ENCODE results near the gene LMX1B.
"Not testable (repeated sequence)": the region's sequence is repeated elsewhere in the genome, so short reads cannot be mapped to it uniquely, and the experiment has no call there.

Gene LMX1B

GRCh38 chr9:126656214-126656613 lies 42.5 kb downstream of the LMX1B start:
- not testable (repeated sequence) for H2BK15ac ChIP-seq (replicated peaks; ENCODE audit: low read depth); H3K4me1 ChIP-seq (ENCODE audit: control insufficient read depth, low read depth, low read length); DNase-seq; H2BK120ac ChIP-seq (ENCODE audit: low read depth, low read length); H3K56ac ChIP-seq (ENCODE audit: low read length); H4K8ac ChIP-seq (ENCODE audit: low read depth, low read length); H2BK5ac ChIP-seq (ENCODE audit: low read length); H3K27me3 ChIP-seq (ENCODE audit: insufficient read depth, low read length, poor library complexity); H3K36me3 ChIP-seq (ENCODE audit: control insufficient read depth, insufficient read depth, low read length); H3K18ac ChIP-seq (ENCODE audit: low read length); H3K4me3 ChIP-seq (ENCODE audit: low read length); H3K27ac ChIP-seq (ENCODE audit: low read depth, low read length); H3K4ac ChIP-seq (ENCODE audit: low read depth, low read length); H3K79me1 ChIP-seq (ENCODE audit: low read length); H4K5ac ChIP-seq (ENCODE audit: low read length); H3K79me2 ChIP-seq (ENCODE audit: control insufficient read depth, insufficient read depth, low read length); H3K4me2 ChIP-seq (ENCODE audit: low read length); H3K9ac ChIP-seq (ENCODE audit: low read length); H3K23ac ChIP-seq (ENCODE audit: low read length); H2AK5ac ChIP-seq (ENCODE audit: low read length)
- no CpG with 5 or more reads among the region's 4 CpGs for WGBS (ENCODE audit: extremely low coverage, insufficient coverage, low lambda C conversion rate)

- no peak overlapping the region for H2BK5ac ChIP-seq (ENCODE audit: low read length)
- H3K79me1 ChIP-seq (ENCODE audit: low read length) = no peaks in the 10 kb centered on the region
- no peak overlapping the region for H2BK15ac ChIP-seq (replicated peaks; ENCODE audit: low read depth)
- H2AK5ac ChIP-seq (ENCODE audit: low read length) = no peak overlapping the region
- no peaks in the 10 kb centered on the region for H3K27me3 ChIP-seq (ENCODE audit: insufficient read depth, low read length, poor library complexity)
- H3K23ac ChIP-seq (ENCODE audit: low read length) = no peak overlapping the region
- no peak overlapping the region for H3K4me2 ChIP-seq (ENCODE audit: low read length)
- no peak overlapping the region for H4K8ac ChIP-seq (ENCODE audit: low read depth, low read length)
- no peak for DNase-seq
- H4K5ac ChIP-seq (ENCODE audit: low read length) = no peak overlapping the region
- H3K79me2 ChIP-seq (ENCODE audit: control insufficient read depth, insufficient read depth, low read length) = no peaks in the 10 kb centered on the region
- no peak overlapping the region for H3K9ac ChIP-seq (ENCODE audit: low read length)
- no peak overlapping the region for H3K56ac ChIP-seq (ENCODE audit: low read length)
- no peak overlapping the region for H3K18ac ChIP-seq (ENCODE audit: low read length)
- no peaks in the 10 kb centered on the region for H3K4me1 ChIP-seq (ENCODE audit: control insufficient read depth, low read depth, low read length)
- H3K4ac ChIP-seq (ENCODE audit: low read depth, low read length) = no peak overlapping the region
- no peak overlapping the region for H2BK120ac ChIP-seq (ENCODE audit: low read depth, low read length)
- WGBS (ENCODE audit: extremely low coverage, insufficient coverage, low lambda C conversion rate) = no CpG with 5 or more reads among the region's 13 CpGs
- H3K27ac ChIP-seq (ENCODE audit: low read depth, low read length) = no peak overlapping the region
- H3K36me3 ChIP-seq (ENCODE audit: control insufficient read depth, insufficient read depth, low read length) = no peaks in the 10 kb centered on the region
- H3K4me3 ChIP-seq (ENCODE audit: low read length) = no peak overlapping the region
Observed at GRCh38 chr9:126658201-126658825, 44.6 kb downstream of the LMX1B start.

GRCh38 chr9:126658956-126659555 lies 45.3 kb downstream of the LMX1B start:
- no peak overlapping the region for H3K4me2 ChIP-seq (ENCODE audit: low read length)
- no peak for DNase-seq

GRCh38 chr9:126661122-126661520 lies 47.4 kb downstream of the LMX1B start:
- no peak overlapping the region for H4K8ac ChIP-seq (ENCODE audit: low read depth, low read length)
- H3K4me3 ChIP-seq (ENCODE audit: low read length) = no peak overlapping the region
- H3K18ac ChIP-seq (ENCODE audit: low read length) = no peak overlapping the region
- no peak overlapping the region for H3K27ac ChIP-seq (ENCODE audit: low read depth, low read length)
- H2AK5ac ChIP-seq (ENCODE audit: low read length) = no peak overlapping the region
- H2BK120ac ChIP-seq (ENCODE audit: low read depth, low read length) = no peak overlapping the region
- H3K4ac ChIP-seq (ENCODE audit: low read depth, low read length) = no peak overlapping the region
- peaks cover 3% of the 10 kb centered on the region for H3K4me1 ChIP-seq (ENCODE audit: control insufficient read depth, low read depth, low read length)
- no peak overlapping the region for H2BK15ac ChIP-seq (replicated peaks; ENCODE audit: low read depth)
- H3K36me3 ChIP-seq (ENCODE audit: control insufficient read depth, insufficient read depth, low read length) = no peaks in the 10 kb centered on the region
- peaks cover 6% of the 10 kb centered on the region for H3K27me3 ChIP-seq (ENCODE audit: insufficient read depth, low read length, poor library complexity)
- H3K23ac ChIP-seq (ENCODE audit: low read length) = no peak overlapping the region
- no peak overlapping the region for H3K4me2 ChIP-seq (ENCODE audit: low read length)
- DNase-seq = no peak
- no peaks in the 10 kb centered on the region for H3K79me1 ChIP-seq (ENCODE audit: low read length)
- no peaks in the 10 kb centered on the region for H3K79me2 ChIP-seq (ENCODE audit: control insufficient read depth, insufficient read depth, low read length)
- H3K56ac ChIP-seq (ENCODE audit: low read length) = no peak overlapping the region
- no peak overlapping the region for H4K5ac ChIP-seq (ENCODE audit: low read length)
- no peak overlapping the region for H2BK5ac ChIP-seq (ENCODE audit: low read length)
- WGBS (ENCODE audit: extremely low coverage, insufficient coverage, low lambda C conversion rate) = no CpG with 5 or more reads among the region's 17 CpGs
- H3K9ac ChIP-seq (ENCODE audit: low read length) = no peak overlapping the region

More at GRCh38 chr9:126658956-126659555, 45.3 kb downstream of the LMX1B start:
- Histone ChIP-seq H2BK15ac (replicated peaks; ENCODE audit: low read depth) (no peak overlapping the region), H3K4ac (ENCODE audit: low read depth, low read length) (no peak overlapping the region), H3K23ac (ENCODE audit: low read length) (no peak overlapping the region), H2BK5ac (ENCODE audit: low read length) (no peak overlapping the region), H3K79me1 (ENCODE audit: low read length) (no peaks in the 10 kb centered on the region), H4K8ac (ENCODE audit: low read depth, low read length) (no peak overlapping the region), H2BK120ac (ENCODE audit: low read depth, low read length) (no peak overlapping the region), H3K56ac (ENCODE audit: low read length) (no peak overlapping the region), H3K27me3 (ENCODE audit: insufficient read depth, low read length, poor library complexity) (no peaks in the 10 kb centered on the region), H2AK5ac (ENCODE audit: low read length) (no peak overlapping the region), H3K4me3 (ENCODE audit: low read length) (no peak overlapping the region), H3K36me3 (ENCODE audit: control insufficient read depth, insufficient read depth, low read length) (no peaks in the 10 kb centered on the region), H3K27ac (ENCODE audit: low read depth, low read length) (no peak overlapping the region), H3K79me2 (ENCODE audit: control insufficient read depth, insufficient read depth, low read length) (no peaks in the 10 kb centered on the region), H3K4me1 (ENCODE audit: control insufficient read depth, low read depth, low read length) (no peaks in the 10 kb centered on the region), H3K9ac (ENCODE audit: low read length) (no peak overlapping the region), H3K18ac (ENCODE audit: low read length) (no peak overlapping the region), H4K5ac (ENCODE audit: low read length) (no peak overlapping the region)
- no CpG with 5 or more reads among the region's 11 CpGs for WGBS (ENCODE audit: extremely low coverage, insufficient coverage, low lambda C conversion rate)

GRCh38 chr9:126661521-126662251 lies 48.0 kb downstream of the LMX1B start:
- Histone ChIP-seq H3K36me3 (ENCODE audit: control insufficient read depth, insufficient read depth, low read length) (no peaks in the 10 kb centered on the region), H3K79me2 (ENCODE audit: control insufficient read depth, insufficient read depth, low read length) (no peaks in the 10 kb centered on the region), H3K23ac (ENCODE audit: low read length) (no peak overlapping the region), H3K4ac (ENCODE audit: low read depth, low read length) (no peak overlapping the region), H2BK5ac (ENCODE audit: low read length) (no peak overlapping the region), H3K4me2 (ENCODE audit: low read length) (no peak overlapping the region), H3K27me3 (ENCODE audit: insufficient read depth, low read length, poor library complexity) (peaks cover 10% of the 10 kb centered on the region), H3K9ac (ENCODE audit: low read length) (no peak overlapping the region), H2AK5ac (ENCODE audit: low read length) (no peak overlapping the region), H3K79me1 (ENCODE audit: low read length) (no peaks in the 10 kb centered on the region), H4K5ac (ENCODE audit: low read length) (no peak overlapping the region), H3K18ac (ENCODE audit: low read length) (no peak overlapping the region), H3K27ac (ENCODE audit: low read depth, low read length) (no peak overlapping the region), H3K56ac (ENCODE audit: low read length) (no peak overlapping the region), H3K4me1 (ENCODE audit: control insufficient read depth, low read depth, low read length) (peaks cover 3% of the 10 kb centered on the region), H3K4me3 (ENCODE audit: low read length) (no peak overlapping the region), H4K8ac (ENCODE audit: low read depth, low read length) (no peak overlapping the region), H2BK120ac (ENCODE audit: low read depth, low read length) (no peak overlapping the region), H2BK15ac (replicated peaks; ENCODE audit: low read depth) (no peak overlapping the region)
- no CpG with 5 or more reads among the region's 15 CpGs for WGBS (ENCODE audit: extremely low coverage, insufficient coverage, low lambda C conversion rate)
- peak; percentile 96 for DNase-seq
